KMS-11 (cell line): Measurements from ENCODE around the gene DRC1.

Source experiments
- H2AFZ ChIP-seq: fragments of 200-600 bp; sonication (generic); 2 replicates; pipeline ENCODE4 v1.6.1; 2016; ENCODE audit warnings: antibody characterized with exemption, mixed run types, low read depth
- H3K27ac ChIP-seq: fragments of 200-600 bp; sonication (generic); 2 replicates; pipeline ENCODE4 v1.6.1; 2016; ENCODE audit warnings: mild to moderate bottlenecking, mixed run types
- H3K27me3 ChIP-seq: fragments of 200-600 bp; sonication (generic); 2 replicates; pipeline ENCODE4 v1.6.1; 2017; ENCODE audit warnings: mild to moderate bottlenecking, low read depth, mixed run types, moderate library complexity; ENCODE audit not compliant: insufficient read depth
- H3K36me3 ChIP-seq: fragments of 200-600 bp; sonication (generic); 2 replicates; pipeline ENCODE4 v1.6.1; 2017; ENCODE audit warnings: mild to moderate bottlenecking, mixed run types; ENCODE audit not compliant: insufficient read depth
- H3K4me1 ChIP-seq: fragments of 200-600 bp; sonication (generic); 2 replicates; pipeline ENCODE4 v1.6.1; 2016; ENCODE audit warnings: mild to moderate bottlenecking, low read depth, mixed run types; ENCODE audit not compliant: poor library complexity, severe bottlenecking
- H3K4me2 ChIP-seq: fragments of 200-600 bp; sonication (generic); 2 replicates; pipeline ENCODE4 v1.7.0; 2016; ENCODE audit warnings: mild to moderate bottlenecking, mixed run types
- H3K4me3 ChIP-seq: fragments of 200-600 bp; sonication (generic); IDR thresholded peaks from 2 replicates; pipeline ENCODE4 v1.6.1; 2017; ENCODE audit warnings: low read depth, low read length, mixed read lengths; ENCODE audit not compliant: insufficient read depth
- H3K79me2 ChIP-seq: fragments of 200-600 bp; sonication (generic); 2 replicates; pipeline ENCODE4 v1.6.1; 2016; ENCODE audit warnings: low read depth, mixed run types; ENCODE audit not compliant: insufficient read depth
- H3K9ac ChIP-seq: fragments of 200-600 bp; sonication (generic); 2 replicates; pipeline ENCODE4 v1.6.1; 2016; ENCODE audit warnings: mild to moderate bottlenecking, mixed run types
- H4K20me1 ChIP-seq: fragments of 200-600 bp; sonication (generic); 2 replicates; pipeline ENCODE4 v1.6.1; 2016; ENCODE audit warnings: mild to moderate bottlenecking, mixed run types; ENCODE audit not compliant: insufficient read depth
- TF ChIP-seq, protein P1 (sequence below): fragments of 200-600 bp; sonication (generic); conservative IDR thresholded peaks from 2 replicates; pipeline ENCODE4 v1.6.1; 2017; ENCODE audit warnings: low read depth, mild to moderate bottlenecking, antibody characterized with exemption, low read length, moderate library complexity, mixed read lengths

Gene DRC1

GRCh38 chr2:26477126-26477910 lies 75.6 kb downstream of the DRC1 start:
- TF ChIP-seq, protein P1, sequence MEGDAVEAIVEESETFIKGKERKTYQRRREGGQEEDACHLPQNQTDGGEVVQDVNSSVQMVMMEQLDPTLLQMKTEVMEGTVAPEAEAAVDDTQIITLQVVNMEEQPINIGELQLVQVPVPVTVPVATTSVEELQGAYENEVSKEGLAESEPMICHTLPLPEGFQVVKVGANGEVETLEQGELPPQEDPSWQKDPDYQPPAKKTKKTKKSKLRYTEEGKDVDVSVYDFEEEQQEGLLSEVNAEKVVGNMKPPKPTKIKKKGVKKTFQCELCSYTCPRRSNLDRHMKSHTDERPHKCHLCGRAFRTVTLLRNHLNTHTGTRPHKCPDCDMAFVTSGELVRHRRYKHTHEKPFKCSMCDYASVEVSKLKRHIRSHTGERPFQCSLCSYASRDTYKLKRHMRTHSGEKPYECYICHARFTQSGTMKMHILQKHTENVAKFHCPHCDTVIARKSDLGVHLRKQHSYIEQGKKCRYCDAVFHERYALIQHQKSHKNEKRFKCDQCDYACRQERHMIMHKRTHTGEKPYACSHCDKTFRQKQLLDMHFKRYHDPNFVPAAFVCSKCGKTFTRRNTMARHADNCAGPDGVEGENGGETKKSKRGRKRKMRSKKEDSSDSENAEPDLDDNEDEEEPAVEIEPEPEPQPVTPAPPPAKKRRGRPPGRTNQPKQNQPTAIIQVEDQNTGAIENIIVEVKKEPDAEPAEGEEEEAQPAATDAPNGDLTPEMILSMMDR = no peak
- Histone ChIP-seq H2AFZ (no peak overlapping the region), H3K27me3 (no peaks in the 10 kb centered on the region), H3K9ac (no peak overlapping the region), H3K36me3 (no peaks in the 10 kb centered on the region), H3K4me1 (no peaks in the 10 kb centered on the region), H3K4me2 (no peak overlapping the region), H3K4me3 (no peak overlapping the region), H4K20me1 (no peaks in the 10 kb centered on the region), H3K79me2 (no peaks in the 10 kb centered on the region), H3K27ac (no peak overlapping the region)

GRCh38 chr2:26477911-26478253 lies 76.2 kb downstream of the DRC1 start, which contains the start of gene OTOF:
Gene OTOF (minus strand): TSS chr2:26478124.
- H2AFZ ChIP-seq = no peak within 1 kb of the TSS
- no peaks in the 10 kb centered on the region for H3K27me3 ChIP-seq
- H3K9ac ChIP-seq = no peak within 1 kb of the TSS
- no peak within 1 kb of the TSS for H3K27ac ChIP-seq
- H3K4me3 ChIP-seq = no peak within 1 kb of the TSS
- TF ChIP-seq, protein P1 = no peak
- no peaks in the 10 kb centered on the region for H3K79me2 ChIP-seq
- no peaks in the 10 kb centered on the region for H4K20me1 ChIP-seq
- no peak within 1 kb of the TSS for H3K4me2 ChIP-seq
- H3K36me3 ChIP-seq = no peaks in the 10 kb centered on the region
- no peaks in the 10 kb centered on the region for H3K4me1 ChIP-seq

DNA sequence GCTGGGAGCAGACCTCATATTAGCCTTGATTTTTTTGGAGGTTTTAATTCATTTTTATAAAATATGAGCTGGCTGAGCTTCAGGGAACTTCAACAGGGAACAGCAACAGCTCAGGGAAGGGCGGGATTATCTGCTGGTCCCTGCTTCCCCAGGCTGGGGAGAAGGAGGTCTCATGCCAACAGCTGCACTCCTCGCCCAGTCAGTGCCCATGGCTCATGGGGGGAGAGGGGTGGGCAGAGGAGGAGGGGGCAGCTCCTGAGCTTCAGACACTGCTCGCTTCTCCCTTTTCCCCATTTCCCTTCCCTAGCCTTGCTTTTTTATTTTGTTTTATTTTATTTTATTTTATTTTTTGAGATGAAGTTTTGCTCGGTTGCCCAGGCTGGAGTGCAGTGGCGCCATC lies 76.6 kb downstream of the DRC1 start:
- H3K36me3 ChIP-seq = no peaks in the 10 kb centered on the region
- no peak overlapping the region for H3K9ac ChIP-seq
- TF ChIP-seq, protein P1 = no peak
- H3K27ac ChIP-seq = no peak overlapping the region
- no peaks in the 10 kb centered on the region for H3K27me3 ChIP-seq
- no peak overlapping the region for H3K4me2 ChIP-seq
- no peak overlapping the region for H2AFZ ChIP-seq
- no peak overlapping the region for H3K4me3 ChIP-seq
- no peaks in the 10 kb centered on the region for H3K4me1 ChIP-seq
- no peaks in the 10 kb centered on the region for H3K79me2 ChIP-seq
- no peaks in the 10 kb centered on the region for H4K20me1 ChIP-seq

GRCh38 chr2:26479131-26479788 lies 77.5 kb downstream of the DRC1 start:
- no peak overlapping the region for H3K4me3 ChIP-seq

More at GRCh38 chr2:26479131-26479788, 77.5 kb downstream of the DRC1 start:
- no peaks in the 10 kb centered on the region for H3K4me1 ChIP-seq
- H2AFZ ChIP-seq = no peak overlapping the region
- no peak overlapping the region for H3K27ac ChIP-seq
- no peak overlapping the region for H3K4me2 ChIP-seq
- H3K36me3 ChIP-seq = no peaks in the 10 kb centered on the region
- TF ChIP-seq, protein P1 = no peak
- no peaks in the 10 kb centered on the region for H3K27me3 ChIP-seq
- H3K9ac ChIP-seq = no peak overlapping the region
- H3K79me2 ChIP-seq = no peaks in the 10 kb centered on the region
- H4K20me1 ChIP-seq = no peaks in the 10 kb centered on the region
